Fibroblast of lung (primary cell): ENCODE results near the gene ISY1. TPM values are rescaled to one million over a fixed set of nuclear protein-coding genes. Genes with fewer than 3 reads are reported as not detected.
"Not testable (repeated sequence)": the region's sequence is repeated elsewhere in the genome, so short reads cannot be mapped to it uniquely, and the experiment has no call there.

Experiments
- DNase-seq, 2 donors: peaks; one replicate each; pipeline versions ENCODE4 v3.0.0 to v3.0.0-alpha.2; 2010; ENCODE audit warnings: low read depth in 2 of 2
- H2AFZ ChIP-seq: 2 replicates; pipeline ENCODE4 v1.5.1; 2012; ENCODE audit warnings: low read length, control low read depth, inconsistent platforms
- H3K27ac ChIP-seq: 2 replicates; pipeline ENCODE4 v1.5.1; 2011; ENCODE audit warnings: low read length, control low read depth; ENCODE audit not compliant: insufficient read depth
- H3K27me3 ChIP-seq: 2 replicates; pipeline ENCODE4 v1.5.1; 2011; ENCODE audit warnings: mild to moderate bottlenecking, low read length; ENCODE audit not compliant: control insufficient read depth, insufficient read depth
- H3K36me3 ChIP-seq: 2 replicates; pipeline ENCODE4 v1.5.1; 2011; ENCODE audit warnings: low read length; ENCODE audit not compliant: control insufficient read depth, insufficient read depth
- H3K4me1 ChIP-seq: 2 replicates; pipeline ENCODE4 v1.5.1; 2011; ENCODE audit warnings: low read length; ENCODE audit not compliant: control insufficient read depth, insufficient read depth; ENCODE audit errors: extremely low read depth
- H3K4me2 ChIP-seq: 2 replicates; pipeline ENCODE4 v1.5.1; 2011; ENCODE audit warnings: low read length, control low read depth; ENCODE audit not compliant: insufficient read depth; ENCODE audit errors: extremely low read depth
- H3K4me3 ChIP-seq, 4 experiments: fragments of 200-600 bp in 1 of 4; sonication (generic) in 1 of 4; replicated peaks in 1 of 4; 2 replicates each; pipeline ENCODE4 v1.5.1; 2011 to 2016; ENCODE audit warnings: low read length in 4 of 4, low read depth in 3 of 4, mild to moderate bottlenecking in 3 of 4, control low read depth in 2 of 4, inconsistent platforms in 1 of 4, mixed read lengths in 1 of 4; ENCODE audit not compliant: insufficient read depth in 1 of 4; ENCODE audit errors: control extremely low read depth in 1 of 4
- H3K79me2 ChIP-seq: 2 replicates; pipeline ENCODE4 v1.5.1; 2012; ENCODE audit warnings: mild to moderate bottlenecking, low read length, inconsistent platforms; ENCODE audit not compliant: control insufficient read depth, insufficient read depth
- H3K9ac ChIP-seq: 2 replicates; pipeline ENCODE4 v1.5.1; 2011; ENCODE audit warnings: mild to moderate bottlenecking, low read length, control low read depth; ENCODE audit not compliant: insufficient read depth
- H3K9me3 ChIP-seq: 2 replicates; pipeline ENCODE4 v1.5.1; 2012; ENCODE audit warnings: low read depth, low read length; ENCODE audit not compliant: control insufficient read depth, insufficient read depth
- H4K20me1 ChIP-seq: 2 replicates; pipeline ENCODE4 v1.5.1; 2011; ENCODE audit warnings: low read length; ENCODE audit not compliant: control insufficient read depth, insufficient read depth; ENCODE audit errors: extremely low read depth
- EZH2 ChIP-seq: IDR thresholded peaks from 2 replicates; pipeline ENCODE4 v1.5.1; 2012; ENCODE audit warnings: low read length, control low read depth, mild to moderate bottlenecking; ENCODE audit errors: missing control alignments
- polyA plus RNA-seq, 2 donors: library from polyadenylated mRNA; depleted of rRNA in 1 of 2; stranded (reverse) in 1 of 2; unstranded in 1 of 2; fragments of >200 nt; gene quantifications; 2 replicates each; pipeline ENCODE4 v1.2.1, GENCODE V29; 2011 to 2012; ENCODE audit warnings: missing spikeins in 1 of 2
- total RNA-seq: library from RNA; depleted of rRNA; stranded (reverse); fragments of >200 nt; gene quantifications from 2 replicates; pipeline ENCODE4 v1.2.1, GENCODE V29; 2014
- TF ChIP-seq, protein P1 (sequence below), 2 donors: IDR thresholded peaks in 1 of 2; conservative IDR thresholded peaks in 1 of 2; 1 replicate in 1 of 2; 2 replicates in 1 of 2; pipeline ENCODE4 v1.5.1; 2011 to 2012; ENCODE audit warnings: low read length in 2 of 2, control low read depth in 1 of 2, inconsistent platforms in 1 of 2, low read depth in 1 of 2, mild to moderate bottlenecking in 1 of 2

The ISY1 gene
- total and polyA plus RNA-seq, 2 donors (not counting 1 experiment from before 2014, with no cell fraction given), result 34.8 to 39.6 TPM

DNA sequence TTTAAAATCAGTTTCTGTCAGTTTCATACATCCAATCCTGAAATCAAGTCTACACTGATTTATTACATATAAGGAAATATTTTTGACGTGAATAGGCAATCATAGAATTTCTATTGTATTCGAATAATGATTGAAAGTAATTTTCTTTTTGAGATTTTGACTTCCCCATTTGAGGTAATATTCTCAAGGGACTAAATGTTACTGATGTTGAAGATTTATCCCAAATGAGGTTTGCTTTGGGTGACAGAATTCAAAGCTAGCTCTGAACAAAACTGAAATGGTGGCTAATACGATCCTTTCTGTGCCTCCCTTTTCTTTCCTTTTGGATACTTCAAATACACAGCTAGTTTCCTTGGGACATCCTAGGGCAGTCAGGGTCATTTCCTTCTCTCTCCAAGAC, 35.7 kb upstream of the ISY1 start:
- TF ChIP-seq EZH2, result no peak
- TF ChIP-seq, protein P1, sequence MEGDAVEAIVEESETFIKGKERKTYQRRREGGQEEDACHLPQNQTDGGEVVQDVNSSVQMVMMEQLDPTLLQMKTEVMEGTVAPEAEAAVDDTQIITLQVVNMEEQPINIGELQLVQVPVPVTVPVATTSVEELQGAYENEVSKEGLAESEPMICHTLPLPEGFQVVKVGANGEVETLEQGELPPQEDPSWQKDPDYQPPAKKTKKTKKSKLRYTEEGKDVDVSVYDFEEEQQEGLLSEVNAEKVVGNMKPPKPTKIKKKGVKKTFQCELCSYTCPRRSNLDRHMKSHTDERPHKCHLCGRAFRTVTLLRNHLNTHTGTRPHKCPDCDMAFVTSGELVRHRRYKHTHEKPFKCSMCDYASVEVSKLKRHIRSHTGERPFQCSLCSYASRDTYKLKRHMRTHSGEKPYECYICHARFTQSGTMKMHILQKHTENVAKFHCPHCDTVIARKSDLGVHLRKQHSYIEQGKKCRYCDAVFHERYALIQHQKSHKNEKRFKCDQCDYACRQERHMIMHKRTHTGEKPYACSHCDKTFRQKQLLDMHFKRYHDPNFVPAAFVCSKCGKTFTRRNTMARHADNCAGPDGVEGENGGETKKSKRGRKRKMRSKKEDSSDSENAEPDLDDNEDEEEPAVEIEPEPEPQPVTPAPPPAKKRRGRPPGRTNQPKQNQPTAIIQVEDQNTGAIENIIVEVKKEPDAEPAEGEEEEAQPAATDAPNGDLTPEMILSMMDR (conservative IDR thresholded peaks at IDR 0.05 in 1 of 2, IDR thresholded peaks at IDR 0.05 in 1 of 2; ENCODE audit: low read depth in 1 of 2, low read length in 2 of 2), result no peak
- DNase-seq, result no peak
- no peaks in the 10 kb centered on the region for H4K20me1 ChIP-seq
- no peaks in the 10 kb centered on the region for H3K27me3 ChIP-seq
- no peak overlapping the region for H3K4me3 ChIP-seq
- H3K27ac ChIP-seq, result peak overlapping the region; percentile 80
- H3K9me3 ChIP-seq, result no peaks in the 10 kb centered on the region
- H3K4me2 ChIP-seq, result peak overlapping the region; percentile 82
- H3K9ac ChIP-seq, result no peak overlapping the region
- no peaks in the 10 kb centered on the region for H3K36me3 ChIP-seq
- peaks cover 8% of the 10 kb centered on the region for H3K4me1 ChIP-seq
- H3K79me2 ChIP-seq, result no peaks in the 10 kb centered on the region
- no peak overlapping the region for H2AFZ ChIP-seq

GRCh38 chr3:129195731-129196256, 34.9 kb upstream of the ISY1 start:
- peak overlapping the region; percentile 4 to 40 (median 27) for H3K4me3 ChIP-seq
- no peaks in the 10 kb centered on the region for H3K9me3 ChIP-seq
- peak overlapping the region; percentile 80 for H3K27ac ChIP-seq
- no peaks in the 10 kb centered on the region for H4K20me1 ChIP-seq
- peaks cover 8% of the 10 kb centered on the region for H3K4me1 ChIP-seq
- H3K27me3 ChIP-seq, result no peaks in the 10 kb centered on the region
- peak overlapping the region; percentile 82 for H3K4me2 ChIP-seq
- no peak for TF ChIP-seq EZH2
- no peaks in the 10 kb centered on the region for H3K79me2 ChIP-seq
- H3K36me3 ChIP-seq, result no peaks in the 10 kb centered on the region
- peak overlapping the region; percentile 77 for H2AFZ ChIP-seq
- DNase-seq, result peak; percentile 95
- no peak overlapping the region for H3K9ac ChIP-seq

GRCh38 chr3:129189793-129190192, 28.9 kb upstream of the ISY1 start:
- H3K4me3 ChIP-seq, H4K20me1 ChIP-seq, H3K9ac ChIP-seq, H3K36me3 ChIP-seq, H2AFZ ChIP-seq, H3K27ac ChIP-seq, H3K27me3 ChIP-seq, H3K9me3 ChIP-seq, H3K79me2 ChIP-seq, H3K4me1 ChIP-seq, H3K4me2 ChIP-seq: not testable (repeated sequence)
- DNase-seq, result peak in 1 of 2 donors; percentile 26

- DNase-seq, result no peak
- H3K36me3 ChIP-seq, result no peaks in the 10 kb centered on the region
- peaks cover 3% of the 10 kb centered on the region for H3K4me1 ChIP-seq
- no peaks in the 10 kb centered on the region for H3K9me3 ChIP-seq
- H3K9ac ChIP-seq, result no peak overlapping the region
- H3K79me2 ChIP-seq, result peaks cover 18% of the 10 kb centered on the region
- H3K4me2 ChIP-seq, result no peak overlapping the region
- H3K27ac ChIP-seq, result no peak overlapping the region
- TF ChIP-seq, protein P1 (conservative IDR thresholded peaks at IDR 0.05 in 1 of 2, IDR thresholded peaks at IDR 0.05 in 1 of 2; ENCODE audit: low read depth in 1 of 2, low read length in 2 of 2), result no peak
- TF ChIP-seq EZH2, result no peak
- no peaks in the 10 kb centered on the region for H3K27me3 ChIP-seq
- no peak overlapping the region for H3K4me3 ChIP-seq
- no peaks in the 10 kb centered on the region for H4K20me1 ChIP-seq
- H2AFZ ChIP-seq, result no peak overlapping the region
These were observed 27.0 kb upstream of the ISY1 start for GRCh38 chr3:129187857-129188256.
